Keratinocyte (primary cell): ENCODE data around the gene ASTN2. TPM values are rescaled to one million over a fixed set of nuclear protein-coding genes. Genes with fewer than 3 reads are reported as not detected.
A peak's percentile ranks its signal among the peaks of the same experiment; 100 is the strongest.

Source experiments
- DNase-seq: peaks from one replicate; pipeline ENCODE4 v3.0.0-alpha.2; 2011; ENCODE audit warnings: low read depth, missing footprints, low spot score
- FAIRE-seq: peaks from 2 replicates; lab custom pipeline; 2011; peaks lifted over from hg19 to GRCh38; lab: Jason Lieb, UNC
- H2AFZ ChIP-seq: 2 replicates; pipeline ENCODE4 v1.6.0; 2012; ENCODE audit warnings: low read length, control low read depth, inconsistent platforms; ENCODE audit not compliant: control insufficient read depth
- H3K27ac ChIP-seq: 2 replicates; pipeline ENCODE4 v1.5.1; 2011; ENCODE audit warnings: low read length; ENCODE audit not compliant: control insufficient read depth, insufficient read depth
- H3K27me3 ChIP-seq: 3 replicates; pipeline ENCODE4 v1.6.0; 2011; ENCODE audit warnings: low read length; ENCODE audit not compliant: control insufficient read depth, insufficient read depth; ENCODE audit errors: extremely low read depth
- H3K36me3 ChIP-seq, 2 experiments: 2 replicates in 1 of 2; 3 replicates in 1 of 2; pipeline ENCODE4 v1.5.1; 2011; ENCODE audit warnings: low read length in 2 of 2, mild to moderate bottlenecking in 1 of 2; ENCODE audit not compliant: control insufficient read depth in 2 of 2, insufficient read depth in 2 of 2; ENCODE audit errors: extremely low read depth in 1 of 2
- H3K4me1 ChIP-seq: 3 replicates; pipeline ENCODE4 v1.5.1; 2011; ENCODE audit warnings: low read length; ENCODE audit not compliant: control insufficient read depth, insufficient read depth; ENCODE audit errors: extremely low read depth
- H3K4me2 ChIP-seq: 3 replicates; pipeline ENCODE4 v1.6.0; 2011; ENCODE audit warnings: low read depth, low read length; ENCODE audit not compliant: control insufficient read depth, insufficient read depth; ENCODE audit errors: extremely low read depth
- H3K4me3 ChIP-seq, 3 experiments: fragments of 200-600 bp in 1 of 3; sonication (generic) in 1 of 3; 2 replicates in 2 of 3; 3 replicates in 1 of 3; pipeline ENCODE4 v1.5.1; 2011 to 2016; ENCODE audit warnings: low read length in 3 of 3, mild to moderate bottlenecking in 3 of 3, control low read depth in 2 of 3, inconsistent platforms in 1 of 3, low read depth in 1 of 3, mixed read lengths in 1 of 3, mixed run types in 1 of 3, moderate library complexity in 1 of 3; ENCODE audit not compliant: control insufficient read depth in 2 of 3, insufficient read depth in 2 of 3; ENCODE audit errors: extremely low read depth in 1 of 3
- H3K79me2 ChIP-seq: 2 replicates; pipeline ENCODE4 v1.6.0; 2012; ENCODE audit warnings: low read length; ENCODE audit not compliant: control insufficient read depth, insufficient read depth
- H3K9ac ChIP-seq: 3 replicates; pipeline ENCODE4 v1.6.0; 2011; ENCODE audit warnings: low read length; ENCODE audit not compliant: control insufficient read depth, insufficient read depth; ENCODE audit errors: extremely low read depth
- H3K9me1 ChIP-seq: 3 replicates; pipeline ENCODE4 v1.6.0; 2011; ENCODE audit warnings: low read length; ENCODE audit not compliant: control insufficient read depth, insufficient read depth; ENCODE audit errors: extremely low read depth
- H3K9me3 ChIP-seq: 2 replicates; pipeline ENCODE4 v1.5.1; 2012; ENCODE audit warnings: low read depth, low read length; ENCODE audit not compliant: control insufficient read depth
- H4K20me1 ChIP-seq: 3 replicates; pipeline ENCODE4 v1.6.0; 2011; ENCODE audit warnings: low read length; ENCODE audit not compliant: control insufficient read depth, insufficient read depth; ENCODE audit errors: extremely low read depth
- CTCF ChIP-seq, 3 experiments: IDR thresholded peaks in 1 of 3; conservative IDR thresholded peaks in 1 of 3; optimal IDR thresholded peaks in 1 of 3; 2 replicates in 2 of 3; 3 replicates in 1 of 3; pipeline versions ENCODE3 to v1.5.1; 2011; ENCODE audit warnings: low read length in 3 of 3, mild to moderate bottlenecking in 3 of 3, moderate library complexity in 2 of 3, control low read depth in 1 of 3, inconsistent platforms in 1 of 3; ENCODE audit not compliant: insufficient read depth in 2 of 3; ENCODE audit errors: extremely low read depth in 1 of 3
- EZH2 ChIP-seq: IDR thresholded peaks from one replicate; pipeline ENCODE4 v1.6.1; 2012; ENCODE audit warnings: inconsistent platforms, mild to moderate bottlenecking, low read length, moderate library complexity
- dilution Hi-C: fragments of 300-500 bp; cut with MboI; formaldehyde crosslinking; loops from one replicate; pipeline ENCODE4 v1.7.0; 2020; ENCODE audit warnings: low sequenced_read_pairs; ENCODE audit not compliant: extremely low pct_ligation_motif_present
- polyA plus RNA-seq, 5 experiments: library from polyadenylated mRNA; depleted of rRNA in 3 of 5; stranded (reverse) in 3 of 5; stranded (forward) in 1 of 5; unstranded in 1 of 5; fragments of >200 nt; gene quantifications; 1 replicate in 1 of 5; 2 replicates in 3 of 5; 3 replicates in 1 of 5; pipeline versions ENCODE4 v1.2.1 to v1.2.3, GENCODE V29; 2011 to 2012; ENCODE audit warnings: missing spikeins in 2 of 5, low read depth in 1 of 5, low replicate concordance in 1 of 5

Gene ASTN2
- polyA plus RNA-seq, 1 donor (not counting 4 experiments of a cell fraction or from before 2014, with no cell fraction given) = 0.31 TPM

- Histone ChIP-seq H3K79me2 (no peaks in the 10 kb centered on the region), H4K20me1 (no peaks in the 10 kb centered on the region), H3K4me3 (no peak overlapping the region), H3K27ac (no peak overlapping the region), H3K4me2 (no peak overlapping the region), H3K27me3 (no peaks in the 10 kb centered on the region), H3K36me3 (no peaks in the 10 kb centered on the region), H2AFZ (no peak overlapping the region), H3K9me3 (no peaks in the 10 kb centered on the region), H3K9ac (no peak overlapping the region), H3K9me1 (no peaks in the 10 kb centered on the region), H3K4me1 (no peaks in the 10 kb centered on the region)
- no peak for FAIRE-seq
- dilution Hi-C loops = no loop called here
- TF ChIP-seq EZH2 (no peak), CTCF (optimal IDR thresholded peaks at IDR 0.05 in 1 of 3, IDR thresholded peaks at IDR 0.05 in 1 of 3, conservative IDR thresholded peaks at IDR 0.05 in 1 of 3; ENCODE audit: extremely low read depth in 1 of 3, insufficient read depth in 2 of 3, low read length in 3 of 3) (no peak)
- DNase-seq = no peak
Measured at GRCh38 chr9:116515541-116515940, 899.3 kb downstream of the ASTN2 start.

GRCh38 chr9:116506685-116507084, 908.2 kb downstream of the ASTN2 start:
- H2AFZ ChIP-seq = no peak overlapping the region
- no peak overlapping the region for H3K4me2 ChIP-seq
- H3K79me2 ChIP-seq = no peaks in the 10 kb centered on the region
- H4K20me1 ChIP-seq = no peaks in the 10 kb centered on the region
- FAIRE-seq (peak; percentile 13), DNase-seq (no peak)
- peaks cover 6% of the 10 kb centered on the region for H3K4me1 ChIP-seq
- H3K9me1 ChIP-seq = no peaks in the 10 kb centered on the region
- no peak overlapping the region for H3K9ac ChIP-seq
- no peaks in the 10 kb centered on the region for H3K9me3 ChIP-seq
- TF ChIP-seq EZH2 (no peak), CTCF (optimal IDR thresholded peaks at IDR 0.05 in 1 of 3, IDR thresholded peaks at IDR 0.05 in 1 of 3, conservative IDR thresholded peaks at IDR 0.05 in 1 of 3; ENCODE audit: extremely low read depth in 1 of 3, insufficient read depth in 2 of 3, low read length in 3 of 3) (no peak)
- no peak overlapping the region for H3K27ac ChIP-seq
- no peaks in the 10 kb centered on the region for H3K36me3 ChIP-seq
- no peaks in the 10 kb centered on the region for H3K27me3 ChIP-seq
- dilution Hi-C loops = no loop called here
- H3K4me3 ChIP-seq = no peak overlapping the region
